Small intestine (tissue), 7 donors: ENCODE data around the gene EIF3L. TPM values are rescaled to one million over a fixed set of nuclear protein-coding genes. Genes with fewer than 3 reads are reported as not detected.
A peak's percentile ranks its signal among the peaks of the same experiment; 100 is the strongest.

Experiments
- DNase-seq, 2 donors: peaks; one replicate each; pipeline versions ENCODE4 v3.0.0 to v3.0.0-alpha.2; 2013
- FAIRE-seq: peaks from 2 replicates; lab custom pipeline; 2012; peaks lifted over from hg19 to GRCh38; lab: Jason Lieb, UNC
- H3K27ac ChIP-seq, 3 donors: one replicate each; pipeline ENCODE4 v1.5.1; 2013; ENCODE audit warnings: low read length in 2 of 3, mild to moderate bottlenecking in 2 of 3, control low read depth in 1 of 3, inconsistent platforms in 1 of 3, low read depth in 1 of 3, moderate library complexity in 1 of 3
- H3K27me3 ChIP-seq, 3 donors: one replicate each; pipeline ENCODE4 v1.6.1; 2013; ENCODE audit warnings: low read length in 3 of 3, inconsistent platforms in 1 of 3; ENCODE audit not compliant: control insufficient read depth in 3 of 3, insufficient read depth in 3 of 3
- H3K36me3 ChIP-seq, 3 donors: one replicate each; pipeline ENCODE4 v1.6.1; 2013; ENCODE audit warnings: low read length in 3 of 3, inconsistent platforms in 1 of 3, low read depth in 1 of 3, mild to moderate bottlenecking in 1 of 3, moderate library complexity in 1 of 3; ENCODE audit not compliant: control insufficient read depth in 3 of 3, insufficient read depth in 2 of 3
- H3K4me1 ChIP-seq, 3 donors: one replicate each; pipeline ENCODE4 v1.6.1; 2013; ENCODE audit warnings: low read length in 2 of 3, inconsistent platforms in 1 of 3, low read depth in 1 of 3, mild to moderate bottlenecking in 1 of 3, moderate library complexity in 1 of 3; ENCODE audit not compliant: control insufficient read depth in 3 of 3, insufficient read depth in 2 of 3
- H3K4me3 ChIP-seq, 3 donors: one replicate each; pipeline ENCODE4 v1.5.1; 2013; ENCODE audit warnings: low read length in 3 of 3, control low read depth in 1 of 3, inconsistent platforms in 1 of 3, low read depth in 1 of 3, mild to moderate bottlenecking in 1 of 3, moderate library complexity in 1 of 3
- H3K9me3 ChIP-seq, 2 donors: one replicate each; pipeline ENCODE4 v1.6.1; 2013; ENCODE audit warnings: low read depth in 1 of 2, low read length in 1 of 2; ENCODE audit not compliant: control insufficient read depth in 2 of 2, insufficient read depth in 1 of 2
- WGBS, 3 donors: extraction: QIAGEN DNeasy Blood & Tissue Kit; methylation state at CpG; one replicate each; pipeline ENCODE4 v1.1.7; 2013; 5-methylcytosine and 5-hydroxymethylcytosine counted together
- polyA plus RNA-seq, 4 donors: library from polyadenylated mRNA; stranded (reverse) in 3 of 4; unstranded in 1 of 4; fragments of 200-250 nt in 3 of 4; fragments of 120-200 nt in 1 of 4; gene quantifications; one replicate each; pipeline versions ENCODE4 v1.2.1 to v1.2.3, GENCODE V29; 2013
- donor health status: healthy with polysubstance abuse.
- donor health status: control.
- donor health status: control.
- donor health status: Bipolar disorder and iron deficiency.
- donor health status: healthy.

EIF3L gene
- polyA plus RNA-seq, 4 donors = 176 to 609 (median 324) TPM

DNA sequence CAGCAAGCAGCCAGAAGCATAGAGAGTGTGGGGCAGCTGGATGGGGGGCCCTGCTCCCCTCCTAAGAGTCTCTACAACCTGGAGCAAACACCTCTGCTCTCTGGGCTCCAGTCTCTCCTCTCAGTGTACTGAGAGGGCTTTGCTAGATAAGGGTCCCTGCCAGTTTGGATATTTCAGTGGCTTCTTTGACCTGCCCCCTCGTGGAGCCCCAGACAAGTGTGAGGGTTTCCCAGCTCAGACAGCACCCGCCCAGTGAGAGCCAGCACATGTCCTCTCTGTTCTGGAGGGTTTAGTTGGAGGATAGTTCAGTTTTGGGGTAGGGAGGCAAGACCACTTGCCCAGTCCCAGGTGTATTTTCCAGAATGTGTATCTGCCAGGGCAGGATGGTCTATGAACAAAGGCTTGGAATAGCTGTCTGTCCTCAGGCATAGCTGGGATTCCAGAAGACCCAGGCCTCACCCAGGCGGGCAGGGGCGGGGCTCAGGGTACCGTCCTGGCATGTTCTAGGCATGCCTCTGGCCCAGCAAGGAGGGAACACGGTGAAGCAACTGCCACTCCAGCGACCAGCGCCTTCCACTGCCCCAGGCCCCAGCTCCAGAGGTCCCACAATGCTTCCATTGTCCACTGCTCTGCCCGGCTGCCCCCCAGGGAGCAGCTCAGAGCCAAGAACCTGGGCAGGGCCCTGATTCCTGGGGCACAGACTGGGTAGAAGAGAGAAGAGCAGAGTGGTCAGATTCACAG lies 49.4 kb downstream of the EIF3L start:
- Histone ChIP-seq H3K9me3 (no peaks in the 10 kb centered on the region), H3K4me1 (peaks cover 0 to 36% (median 7%) of the 10 kb centered on the region in 3 donors), H3K27ac (no peak overlapping the region), H3K36me3 (peaks cover 0 to 5% (median 0%) of the 10 kb centered on the region in 3 donors), H3K4me3 (no peak overlapping the region), H3K27me3 (no peaks in the 10 kb centered on the region)
- DNase-seq (no peak), FAIRE-seq (no peak)
- 58 to 77% (median 67%) methylated on average over 9 of the region's 9 CpGs for WGBS, 3 donors

DNA sequence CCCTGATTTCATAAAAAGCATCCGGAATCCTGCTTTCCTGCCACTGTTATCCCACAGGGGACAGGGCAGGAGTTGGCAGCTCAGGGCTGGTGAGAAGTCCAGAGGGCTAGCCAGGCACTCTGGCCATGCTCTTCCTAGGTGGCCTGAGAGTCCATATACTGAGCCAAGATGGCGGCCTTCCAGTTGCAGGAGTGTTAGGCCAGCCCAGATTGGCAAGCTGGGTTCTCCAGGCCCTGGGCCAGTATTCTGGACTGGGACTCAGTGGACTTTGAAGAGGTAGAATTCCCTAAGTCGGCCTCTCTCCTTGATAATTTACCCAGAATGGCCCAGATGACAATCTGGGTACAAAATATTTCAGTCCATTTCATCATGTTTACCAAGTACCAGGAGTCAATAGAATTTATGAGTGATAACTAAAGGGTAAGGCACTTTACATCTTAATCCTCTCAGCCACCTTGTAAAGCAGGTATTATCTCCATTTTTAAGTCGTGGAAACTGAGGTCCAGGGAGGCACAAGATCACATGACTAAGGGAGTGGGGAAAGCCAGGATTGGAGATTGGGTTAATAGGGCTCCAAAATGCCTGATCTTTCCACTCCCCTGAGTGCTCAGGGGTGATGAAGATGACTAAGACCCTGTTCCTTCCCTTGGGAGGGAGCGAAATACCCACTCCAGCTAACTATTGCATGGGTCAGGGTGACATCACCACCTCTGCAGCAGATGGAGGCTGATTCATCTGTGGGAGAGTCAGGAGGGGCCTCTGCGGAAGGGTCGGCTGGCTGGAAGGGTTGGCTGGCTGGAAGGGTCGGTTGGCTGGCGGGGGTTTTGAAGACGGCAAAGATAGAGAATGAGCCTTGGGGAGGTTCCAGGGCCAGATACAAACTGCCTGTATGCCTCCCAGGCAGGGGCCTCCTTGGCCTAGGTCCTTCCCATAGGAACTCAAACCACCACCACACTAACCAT lies 55.6 kb downstream of the EIF3L start:
- Histone ChIP-seq H3K36me3 (peaks cover 0 to 6% (median 0%) of the 10 kb centered on the region in 3 donors), H3K27ac (peak overlapping the region in 2 of 3 donors; percentile 10 to 68), H3K27me3 (no peaks in the 10 kb centered on the region), H3K9me3 (no peaks in the 10 kb centered on the region), H3K4me1 (no peaks in the 10 kb centered on the region), H3K4me3 (no peak overlapping the region)
- DNase-seq = no peak
- FAIRE-seq = no peak
- WGBS, 3 donors = 79 to 88% (median 81%) methylated on average over 10 of the region's 10 CpGs

DNA sequence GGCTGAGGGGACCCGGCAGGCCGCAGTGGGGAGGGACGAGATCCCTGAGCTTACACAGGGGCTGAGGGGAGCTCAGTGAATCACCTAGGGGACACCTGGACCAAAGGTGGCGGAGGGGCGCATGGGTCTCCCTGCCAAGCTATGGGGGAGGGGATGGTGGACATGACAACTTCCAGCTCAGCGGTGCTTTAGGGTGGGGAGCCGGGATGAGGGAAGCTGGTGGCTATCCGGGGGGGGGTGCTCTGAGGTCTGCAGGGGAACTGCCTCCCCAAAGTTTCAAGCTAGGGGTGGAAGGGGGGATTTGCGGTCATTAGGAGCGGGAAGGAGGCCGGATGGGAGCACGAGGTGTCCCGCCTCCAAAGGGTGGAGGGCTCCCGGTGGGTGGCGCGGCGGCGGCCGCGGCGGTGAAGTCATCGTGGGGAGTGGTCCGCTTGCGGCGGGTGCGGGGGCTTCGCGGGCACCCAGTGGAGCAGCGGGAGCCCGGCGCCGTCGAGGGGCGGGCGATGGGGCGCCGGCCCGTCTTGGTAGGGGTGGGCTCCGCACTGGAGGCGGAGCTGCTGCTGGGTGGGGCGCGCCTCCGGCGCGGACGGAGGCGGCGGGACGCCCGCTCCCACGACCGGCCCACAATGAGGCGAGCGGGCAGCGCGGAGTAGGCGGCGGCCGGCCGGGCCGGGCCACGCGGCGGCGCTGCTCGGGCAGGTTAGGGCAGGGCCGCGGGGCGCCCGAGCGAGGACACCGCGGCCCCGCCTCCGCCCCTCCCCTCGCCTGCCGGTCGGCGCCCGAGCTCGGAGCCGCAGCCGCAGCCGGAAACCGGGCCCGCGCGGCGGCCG lies 56.5 kb downstream of the EIF3L start, which contains the start of gene MICALL1:
Gene MICALL1 (plus strand): TSS at position 764 of the 830 bp plus-strand sequence. CDS start 126 bp downstream, outside the sequence.
- Histone ChIP-seq H3K9me3 (no peaks in the 10 kb centered on the region), H3K4me1 (no peaks in the 10 kb centered on the region), H3K36me3 (peaks cover 0 to 12% (median 0%) of the 10 kb centered on the region in 3 donors), H3K27me3 (no peaks in the 10 kb centered on the region), H3K4me3 (peak within 1 kb of the TSS; percentile 73 to 97 (median 91)), H3K27ac (peak within 1 kb of the TSS; percentile 10 to 82 (median 77))
- DNase-seq (peak; percentile 68 to 87), FAIRE-seq (no peak)
- 5 to 16% (median 15%) methylated on average over 36 to 90 of the region's 90 CpGs for WGBS, 3 donors

DNA sequence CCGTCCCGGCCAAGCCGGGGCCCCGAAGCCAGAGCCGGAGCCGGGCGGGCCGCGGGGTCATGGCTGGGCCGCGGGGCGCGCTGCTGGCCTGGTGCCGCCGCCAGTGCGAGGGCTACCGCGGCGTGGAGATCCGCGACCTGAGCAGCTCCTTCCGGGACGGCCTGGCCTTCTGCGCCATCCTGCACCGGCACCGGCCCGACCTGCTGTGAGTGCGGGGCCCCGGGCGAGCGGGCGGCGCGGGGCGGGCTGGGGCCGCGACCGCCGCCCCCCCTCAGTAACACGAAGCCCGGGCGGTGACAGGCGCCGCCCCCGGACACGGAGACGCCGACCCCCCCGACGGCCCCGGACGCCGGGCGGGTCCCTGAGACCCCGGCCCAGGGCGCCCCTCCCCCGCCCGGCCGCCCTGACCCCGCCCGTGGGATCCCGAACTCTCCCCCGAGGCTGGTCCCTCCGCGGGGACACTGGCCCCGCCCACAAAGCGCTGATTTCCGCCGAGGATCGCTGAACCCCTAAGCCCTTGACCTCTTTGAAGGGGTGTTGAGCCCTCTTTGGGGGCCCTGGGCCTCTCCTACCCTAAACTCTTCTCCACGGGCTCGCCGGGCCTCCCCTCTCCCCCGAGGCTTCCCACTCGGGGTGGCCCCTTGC lies 57.3 kb downstream of the EIF3L start:
- peak in 1 of 2 donors; percentile 45 for DNase-seq
- peak overlapping the region; percentile 73 to 97 (median 91) for H3K4me3 ChIP-seq
- H3K9me3 ChIP-seq = no peaks in the 10 kb centered on the region
- WGBS, 3 donors = 1 to 10% (median 1%) methylated on average over 9 to 75 of the region's 75 CpGs
- peaks cover 0 to 18% (median 0%) of the 10 kb centered on the region in 3 donors for H3K36me3 ChIP-seq
- no peaks in the 10 kb centered on the region for H3K27me3 ChIP-seq
- FAIRE-seq = no peak
- peak overlapping the region in 2 of 3 donors; percentile 77 to 82 for H3K27ac ChIP-seq
- H3K4me1 ChIP-seq = no peaks in the 10 kb centered on the region

DNA sequence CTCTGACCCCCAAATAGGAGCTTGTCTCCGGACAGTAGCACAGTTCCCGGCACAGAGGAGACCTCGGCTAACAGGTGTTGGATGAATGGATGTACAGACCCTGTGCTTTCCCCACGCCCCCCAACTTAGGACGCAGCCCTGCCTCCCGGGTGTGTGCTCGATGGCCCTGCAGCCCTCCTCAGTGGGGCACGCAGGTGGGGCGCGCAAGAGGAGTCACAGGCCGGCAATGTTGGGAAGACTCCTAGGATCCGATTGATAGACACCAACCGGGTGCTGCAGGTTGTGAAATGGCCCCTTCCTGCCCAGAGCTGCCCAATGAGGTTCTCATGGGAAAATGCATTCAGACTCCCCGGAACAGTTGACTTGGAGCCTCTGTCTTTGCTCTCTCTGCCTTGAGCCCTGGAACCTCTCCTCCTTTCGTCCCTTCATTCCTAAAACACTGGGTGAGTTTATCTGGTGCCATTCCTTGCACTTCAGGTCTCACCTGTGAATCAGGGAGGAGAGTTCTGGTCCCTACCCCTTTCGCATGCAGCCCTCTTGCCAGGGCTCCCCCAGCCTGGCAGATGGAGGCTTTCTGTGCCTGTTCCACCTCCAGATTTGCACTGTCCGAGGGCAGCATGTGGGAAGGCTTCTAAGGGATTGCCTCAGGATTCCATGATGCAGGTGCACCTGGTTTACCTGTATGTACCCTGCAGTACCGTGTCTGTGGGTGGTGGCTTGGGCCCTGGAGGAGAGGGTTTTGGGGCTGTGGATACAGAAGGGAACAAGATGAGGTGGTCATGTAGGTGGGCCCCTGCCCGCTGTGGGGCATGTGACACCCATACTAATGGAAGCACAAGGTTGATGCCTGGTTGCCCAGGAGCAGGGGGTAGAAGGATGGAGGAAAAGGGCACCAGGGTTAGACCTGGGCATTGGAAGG lies 58.1 kb downstream of the EIF3L start:
- FAIRE-seq (no peak), DNase-seq (no peak)
- H3K4me1 ChIP-seq = no peaks in the 10 kb centered on the region
- peak overlapping the region in 2 of 3 donors; percentile 73 to 91 for H3K4me3 ChIP-seq
- peak overlapping the region in 1 of 3 donors; percentile 82 for H3K27ac ChIP-seq
- no peaks in the 10 kb centered on the region for H3K27me3 ChIP-seq
- H3K9me3 ChIP-seq = no peaks in the 10 kb centered on the region
- peaks cover 0 to 26% (median 0%) of the 10 kb centered on the region in 3 donors for H3K36me3 ChIP-seq
- 30 to 49% (median 41%) methylated on average over 18 to 19 of the region's 19 CpGs for WGBS, 3 donors

DNA sequence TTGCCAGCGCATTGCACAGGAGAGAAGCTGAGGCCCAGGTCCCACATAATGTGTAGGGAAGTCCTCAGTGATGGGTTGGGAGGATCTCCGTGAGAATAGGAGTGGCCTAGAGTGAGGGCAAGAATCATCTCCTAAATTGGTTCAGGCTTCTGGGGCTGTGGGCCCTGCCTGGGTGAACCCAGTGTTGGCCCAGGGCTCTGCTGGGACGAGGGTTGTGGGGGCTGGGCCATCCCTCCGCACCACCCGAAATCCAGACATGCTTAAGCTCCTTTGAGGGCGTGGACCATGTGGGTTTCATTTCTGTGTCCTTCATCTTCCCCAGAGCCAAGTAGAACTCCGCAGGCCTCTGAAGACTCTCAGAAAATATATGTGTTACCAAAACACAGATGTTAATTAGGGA lies 60.5 kb downstream of the EIF3L start:
- no peaks in the 10 kb centered on the region for H3K9me3 ChIP-seq
- DNase-seq (no peak), FAIRE-seq (no peak)
- no peak overlapping the region for H3K27ac ChIP-seq
- no peaks in the 10 kb centered on the region for H3K4me1 ChIP-seq
- no peak overlapping the region for H3K4me3 ChIP-seq
- peaks cover 0 to 47% (median 4%) of the 10 kb centered on the region in 3 donors for H3K36me3 ChIP-seq
- no peaks in the 10 kb centered on the region for H3K27me3 ChIP-seq
- 81 to 90% (median 85%) methylated on average over 7 of the region's 7 CpGs for WGBS, 3 donors
